EH (cell line): Measurements from ENCODE around the gene ATP5PF.
"Not testable (repeated sequence)": the region's sequence is repeated elsewhere in the genome, so short reads cannot be mapped to it uniquely, and the experiment has no call there.

Experiments
- DNase-seq: peaks from one replicate; pipeline ENCODE4 v3.0.0-alpha.2; 2015; ENCODE audit warnings: low read depth

The ATP5PF gene

GRCh38 chr21:25734904-25735645, at the start of gene ATP5PF, which contains the start of gene GABPA:
Gene ATP5PF (minus strand): TSS chr21:25734904. CDS start chr21:25729794, 5,110 bp downstream.
Gene GABPA (plus strand): TSS chr21:25734972. CDS start chr21:25741599, 6,627 bp downstream.
- peak; percentile 99 for DNase-seq

- DNase-seq = not testable (repeated sequence)
Observed at GRCh38 chr21:25778126-25778875, 43.6 kb upstream of the ATP5PF start.

DNA sequence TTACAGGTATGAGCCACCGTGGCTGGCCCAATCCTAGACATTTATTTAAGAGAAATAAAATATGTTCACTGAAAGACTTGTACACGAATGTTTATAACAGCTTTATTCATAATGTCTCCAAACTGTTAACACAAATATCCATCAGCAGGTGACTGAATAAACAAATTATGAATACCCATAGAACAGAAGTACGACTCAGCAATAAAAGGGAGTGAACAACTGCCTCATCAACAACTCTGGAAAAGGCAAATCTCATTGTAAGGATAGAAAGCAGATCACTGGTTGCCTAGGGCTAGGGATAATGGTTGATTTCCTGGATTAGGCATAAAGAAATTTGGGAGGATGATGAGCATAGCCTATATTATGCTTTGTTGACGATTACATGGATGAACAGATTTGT, 41.7 kb upstream of the ATP5PF start:
- no peak for DNase-seq

DNA sequence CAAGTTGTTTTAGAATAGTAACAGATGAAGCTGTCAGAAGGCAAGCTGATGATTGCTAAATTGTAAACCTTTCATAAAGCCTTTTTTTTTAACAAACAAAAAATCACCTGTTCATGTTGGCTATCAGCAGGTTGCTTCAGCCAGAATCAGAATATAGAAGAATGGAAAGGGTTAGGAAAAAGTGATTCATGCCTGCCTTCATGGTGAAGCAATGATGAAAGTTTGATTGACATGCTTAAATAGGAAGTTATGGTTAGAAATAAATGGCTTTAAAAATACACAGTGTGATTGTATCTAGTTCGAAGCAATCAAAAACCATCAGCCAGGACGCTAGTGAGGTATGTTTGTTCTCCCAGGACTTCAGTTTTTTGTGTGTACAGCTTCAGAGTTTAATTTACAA, 38.0 kb upstream of the ATP5PF start:
- peak; percentile 3 for DNase-seq

- no peak for DNase-seq
Observed at GRCh38 chr21:25767921-25768320, 33.2 kb upstream of the ATP5PF start.

GRCh38 chr21:25764065-25764464, 29.4 kb upstream of the ATP5PF start:
- no peak for DNase-seq

DNA sequence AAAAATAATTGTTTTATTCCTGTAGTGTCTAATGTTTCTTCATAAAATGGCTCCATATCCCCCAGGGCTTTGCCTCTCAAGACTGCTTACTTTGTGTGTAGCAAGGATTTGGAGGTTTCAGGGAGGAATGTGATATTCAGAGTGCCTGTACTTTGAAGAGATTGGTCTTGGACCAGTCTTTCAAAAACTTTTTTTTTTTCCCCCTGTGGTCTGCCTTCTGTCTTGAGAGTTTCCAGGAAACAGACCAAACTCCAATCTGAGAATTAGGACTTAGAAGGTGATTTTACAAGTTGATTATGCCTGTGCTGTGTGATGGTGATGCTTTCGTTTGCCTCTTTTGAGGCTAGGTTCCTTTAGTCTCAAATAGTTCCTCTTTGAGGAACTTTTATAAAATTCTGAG, 26.0 kb upstream of the ATP5PF start:
- DNase-seq = no peak

GRCh38 chr21:25760061-25760460, 25.4 kb upstream of the ATP5PF start:
- no peak for DNase-seq

GRCh38 chr21:25759573-25759972, 24.9 kb upstream of the ATP5PF start:
- DNase-seq = no peak

- no peak for DNase-seq
Observed at GRCh38 chr21:25757531-25757930, 22.8 kb upstream of the ATP5PF start.

- DNase-seq = no peak
Observed at GRCh38 chr21:25756190-25756932, 21.7 kb upstream of the ATP5PF start.

DNA sequence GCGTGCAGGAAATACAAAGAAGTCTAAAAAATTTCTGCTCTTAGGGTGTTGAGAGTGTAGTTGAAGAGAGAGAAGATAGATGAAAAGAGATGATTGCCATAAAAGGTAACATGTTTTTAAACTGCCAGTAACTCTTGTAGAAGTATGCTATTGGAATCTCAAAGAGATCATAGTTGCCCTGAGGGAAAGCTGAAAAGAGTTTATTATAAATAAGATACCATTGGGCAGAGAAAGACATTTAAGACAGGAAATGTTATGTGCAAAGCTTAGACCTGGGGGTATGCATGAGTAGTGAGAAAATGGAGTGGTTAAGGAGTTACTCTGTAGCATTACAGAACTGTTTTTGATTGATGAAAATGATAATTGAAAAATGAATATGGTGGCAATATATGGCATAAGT, 17.7 kb upstream of the ATP5PF start:
- DNase-seq = peak; percentile 77

GRCh38 chr21:25750085-25750484, 15.4 kb upstream of the ATP5PF start:
- DNase-seq = no peak

DNA sequence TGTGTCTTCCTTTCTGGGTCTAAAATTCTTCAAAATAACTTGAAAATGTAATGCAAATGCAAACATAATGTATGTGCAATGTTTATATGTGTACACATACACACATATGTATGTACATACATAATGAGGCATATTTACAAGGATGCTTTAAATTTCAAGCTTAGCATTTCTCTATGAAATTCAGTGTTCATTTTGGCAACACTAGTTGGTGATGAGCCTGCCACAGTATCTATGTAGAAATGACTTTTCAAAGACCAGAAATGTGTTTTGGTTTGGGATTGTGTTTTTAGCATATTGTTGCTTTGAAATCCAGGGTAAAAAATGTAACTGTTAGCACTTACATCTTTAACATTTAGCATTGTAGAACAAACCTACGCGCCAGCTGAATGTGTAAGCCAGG, 10.2 kb upstream of the ATP5PF start:
- no peak for DNase-seq

DNA sequence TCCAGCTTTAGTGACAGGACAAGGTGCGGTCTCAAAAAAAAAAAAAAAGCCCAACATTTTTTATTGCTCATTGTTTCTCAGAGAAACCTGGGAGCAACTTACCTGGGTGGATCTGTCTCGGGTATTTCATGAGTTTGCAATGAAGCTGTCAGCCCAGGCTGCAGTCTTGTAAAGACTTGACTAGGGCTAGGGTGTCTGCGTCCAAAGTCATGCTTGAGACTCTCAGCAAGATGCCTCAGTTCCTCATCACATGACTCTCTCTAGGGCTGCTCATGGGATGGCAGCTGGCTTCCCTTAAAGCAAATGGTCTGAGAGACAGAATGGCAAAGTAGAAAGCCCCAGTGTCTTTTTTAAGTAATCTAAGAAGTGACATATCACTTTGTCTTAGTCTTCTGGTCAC, 8.2 kb upstream of the ATP5PF start:
- no peak for DNase-seq

DNA sequence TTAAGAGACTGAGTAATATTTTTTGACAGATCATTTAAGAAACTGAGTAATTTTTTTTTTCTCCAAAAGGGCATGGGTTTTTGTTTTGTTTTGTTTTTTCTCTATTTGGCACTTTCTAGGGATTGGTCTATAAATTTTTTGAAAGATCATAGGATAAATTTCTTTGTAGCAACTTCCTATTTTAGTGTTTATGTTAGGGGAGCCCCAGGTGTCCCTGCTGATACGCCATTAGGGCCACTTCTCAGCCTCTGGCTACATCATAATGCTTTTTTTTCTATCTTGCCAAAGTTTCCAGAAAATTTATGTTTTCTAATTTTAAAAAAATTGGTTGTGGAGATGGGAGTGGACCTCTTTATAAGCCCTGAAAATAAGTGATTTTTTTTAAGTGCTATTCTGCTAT, 2.7 kb upstream of the ATP5PF start:
- DNase-seq = no peak

- DNase-seq = peak; percentile 86
Observed at GRCh38 chr21:25735646-25736597, 1.2 kb upstream of the ATP5PF start.

DNA sequence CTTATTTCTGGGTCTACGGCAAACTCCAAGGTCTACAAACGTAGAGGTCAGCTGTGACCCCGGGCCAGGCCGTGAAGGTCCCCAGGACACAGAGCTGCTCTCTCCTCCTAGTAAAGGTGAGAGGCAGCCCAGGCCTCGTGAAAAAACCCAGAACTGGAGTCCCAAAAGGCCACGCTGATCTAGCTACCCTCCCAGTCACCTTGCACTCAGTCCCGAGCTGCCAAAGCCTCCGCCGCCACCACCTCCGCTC, 125 bp downstream of the ATP5PF start:
- no peak for DNase-seq

DNA sequence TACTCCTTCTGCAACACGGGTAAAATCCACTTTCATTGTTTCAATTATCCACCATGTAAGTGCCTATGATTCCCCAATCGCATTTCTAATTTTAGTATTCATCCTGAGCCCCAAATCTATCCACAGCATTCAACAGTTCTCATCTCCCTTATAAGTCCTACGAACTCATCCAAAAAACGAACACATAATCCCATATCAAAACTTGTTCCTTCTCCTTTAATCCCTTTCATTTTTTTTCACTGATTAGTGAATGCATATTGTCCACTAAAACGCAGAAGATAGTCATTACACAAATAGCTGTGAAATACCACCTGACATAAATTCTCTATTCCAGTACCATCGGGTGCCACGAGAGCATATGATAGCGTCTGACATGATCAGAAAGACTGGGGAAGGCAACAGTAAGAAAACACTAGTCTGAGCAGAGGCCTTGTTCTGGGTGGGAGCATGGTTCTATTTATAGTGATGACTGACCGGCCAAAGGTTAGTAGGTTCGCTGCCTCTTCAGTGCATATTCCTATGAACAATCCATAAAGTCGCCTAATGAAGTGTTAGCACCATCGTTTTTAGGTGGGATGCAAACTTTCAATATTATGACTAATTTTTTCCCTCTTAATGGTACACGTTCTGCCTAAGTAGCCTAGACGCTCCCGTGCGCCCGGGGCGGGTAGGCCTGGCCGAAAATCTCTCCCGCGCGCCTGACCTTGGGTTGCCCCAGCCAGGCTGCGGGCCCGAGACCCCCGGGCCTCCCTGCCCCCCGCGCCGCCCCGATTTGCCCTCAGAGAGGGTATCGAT, 648 bp downstream of the ATP5PF start:
- peak; percentile 44 for DNase-seq

DNA sequence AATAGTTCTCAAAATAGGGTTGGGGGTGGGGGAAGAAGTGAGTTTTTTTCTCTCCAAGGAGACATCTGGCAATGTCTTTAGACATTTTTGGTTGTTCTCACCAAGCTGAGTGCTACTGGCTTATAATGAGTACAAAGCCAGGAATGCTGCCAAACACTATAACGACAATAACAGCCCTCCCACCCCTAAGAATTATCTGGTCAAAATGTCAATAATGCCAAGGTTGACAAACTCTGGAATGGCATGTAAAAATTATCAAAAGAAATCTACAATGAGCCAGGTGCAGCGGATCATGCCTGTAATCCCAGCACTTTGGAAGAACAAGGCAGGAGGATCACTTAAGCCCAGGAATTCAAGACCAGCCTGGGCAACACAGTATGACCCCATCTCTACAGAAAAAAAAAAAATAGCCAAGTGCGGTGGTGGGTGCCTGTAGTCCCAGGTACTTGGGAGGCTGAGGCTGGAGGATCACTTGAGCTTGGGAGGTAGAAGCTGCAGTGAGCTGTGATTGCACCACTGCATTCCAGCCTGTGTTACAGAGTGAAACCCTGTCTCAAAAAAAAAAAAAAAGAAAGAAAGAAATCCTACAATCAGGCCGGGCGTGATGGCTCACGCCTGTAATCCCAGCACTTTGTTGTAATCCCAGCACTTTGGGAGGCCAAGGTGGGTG, 2.5 kb downstream of the ATP5PF start:
- no peak for DNase-seq
